Fibroblast of the aortic adventitia (primary cell): ENCODE results near the gene BPIFA2. TPM values are rescaled to one million over a fixed set of nuclear protein-coding genes. Genes with fewer than 3 reads are reported as not detected.

Experiments
- DNase-seq: peaks from one replicate; pipeline ENCODE4 v3.0.0-alpha.2; 2010; ENCODE audit warnings: low read depth
- H3K4me3 ChIP-seq: 2 replicates; pipeline ENCODE4 v1.5.1; 2011; ENCODE audit warnings: low read depth, mild to moderate bottlenecking, control low read depth, low read length, moderate library complexity
- total RNA-seq: library from RNA; depleted of rRNA; stranded (reverse); fragments of >200 nt; gene quantifications from 2 replicates; pipeline ENCODE4 v1.2.3, GENCODE V29; 2012; ENCODE audit warnings: low replicate concordance
- TF ChIP-seq, protein P1 (sequence below): IDR thresholded peaks from 2 replicates; pipeline ENCODE4 v1.5.1; 2011; ENCODE audit warnings: mild to moderate bottlenecking, low read length, control low read depth, inconsistent platforms; ENCODE audit not compliant: insufficient read depth

BPIFA2 gene
- total RNA-seq, 1 donor = not detected

DNA sequence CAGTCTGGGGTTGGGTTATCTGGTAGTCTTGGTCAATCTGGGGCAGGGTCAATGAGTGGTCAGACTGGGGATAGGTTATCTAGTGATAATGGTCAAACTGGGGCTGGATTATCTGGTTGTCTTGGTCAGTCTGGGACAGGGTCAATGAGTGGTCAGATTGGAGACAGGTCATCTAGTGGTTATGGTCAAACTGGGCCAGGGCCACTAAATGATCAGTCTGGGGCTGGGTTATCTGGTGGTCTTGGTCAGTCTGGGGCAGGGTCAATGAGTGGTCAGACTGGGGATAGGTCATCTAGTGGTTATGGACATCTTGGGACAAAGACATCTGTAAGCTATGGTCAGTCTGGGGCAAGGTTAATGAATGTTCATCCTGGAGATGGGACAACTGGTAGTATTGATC lies 28.5 kb upstream of the BPIFA2 start:
- no peak for DNase-seq
- H3K4me3 ChIP-seq = no peak overlapping the region
- TF ChIP-seq, protein P1, sequence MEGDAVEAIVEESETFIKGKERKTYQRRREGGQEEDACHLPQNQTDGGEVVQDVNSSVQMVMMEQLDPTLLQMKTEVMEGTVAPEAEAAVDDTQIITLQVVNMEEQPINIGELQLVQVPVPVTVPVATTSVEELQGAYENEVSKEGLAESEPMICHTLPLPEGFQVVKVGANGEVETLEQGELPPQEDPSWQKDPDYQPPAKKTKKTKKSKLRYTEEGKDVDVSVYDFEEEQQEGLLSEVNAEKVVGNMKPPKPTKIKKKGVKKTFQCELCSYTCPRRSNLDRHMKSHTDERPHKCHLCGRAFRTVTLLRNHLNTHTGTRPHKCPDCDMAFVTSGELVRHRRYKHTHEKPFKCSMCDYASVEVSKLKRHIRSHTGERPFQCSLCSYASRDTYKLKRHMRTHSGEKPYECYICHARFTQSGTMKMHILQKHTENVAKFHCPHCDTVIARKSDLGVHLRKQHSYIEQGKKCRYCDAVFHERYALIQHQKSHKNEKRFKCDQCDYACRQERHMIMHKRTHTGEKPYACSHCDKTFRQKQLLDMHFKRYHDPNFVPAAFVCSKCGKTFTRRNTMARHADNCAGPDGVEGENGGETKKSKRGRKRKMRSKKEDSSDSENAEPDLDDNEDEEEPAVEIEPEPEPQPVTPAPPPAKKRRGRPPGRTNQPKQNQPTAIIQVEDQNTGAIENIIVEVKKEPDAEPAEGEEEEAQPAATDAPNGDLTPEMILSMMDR = no peak

DNA sequence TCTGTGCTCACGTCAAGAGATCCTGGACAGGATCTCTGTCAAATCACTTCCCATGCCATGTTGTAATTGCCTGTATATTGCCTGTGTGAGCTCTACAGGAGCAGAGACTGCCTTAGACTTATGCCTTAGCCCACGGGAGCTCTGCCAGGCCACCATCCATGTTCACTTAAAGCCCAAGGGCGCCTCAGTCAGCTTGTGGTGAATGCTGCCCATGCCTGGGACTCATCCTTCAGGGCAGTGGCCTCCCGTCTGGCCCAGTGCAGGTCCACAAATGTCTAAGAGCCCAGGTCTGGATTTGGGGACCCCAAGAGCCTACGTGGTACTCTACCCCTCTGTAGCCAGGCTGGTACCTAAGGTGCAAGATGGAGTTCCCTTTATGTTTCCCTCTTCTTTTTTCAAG lies 22.4 kb upstream of the BPIFA2 start:
- TF ChIP-seq, protein P1 = no peak
- no peak for DNase-seq
- H3K4me3 ChIP-seq = no peak overlapping the region

DNA sequence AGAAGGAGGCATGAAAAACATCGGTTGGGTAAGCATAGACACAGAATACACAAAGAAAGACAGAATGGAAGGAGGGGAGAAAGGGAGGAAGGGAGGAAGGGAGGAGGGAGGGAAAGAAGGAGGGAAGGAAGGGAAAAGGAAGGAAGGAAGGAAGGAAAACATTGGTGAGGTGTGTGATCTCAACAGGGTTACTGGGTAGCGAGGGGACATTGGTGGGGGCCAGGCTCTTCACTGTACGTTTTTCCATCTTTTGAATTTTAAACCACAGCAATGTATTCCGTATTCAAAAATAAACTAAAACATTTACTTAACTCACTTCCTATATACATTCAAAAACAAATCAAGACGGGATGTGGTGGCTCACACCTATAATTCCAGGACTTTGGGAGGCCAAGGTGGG lies 20.7 kb upstream of the BPIFA2 start:
- no peak for DNase-seq
- TF ChIP-seq, protein P1 = no peak
- H3K4me3 ChIP-seq = no peak overlapping the region

DNA sequence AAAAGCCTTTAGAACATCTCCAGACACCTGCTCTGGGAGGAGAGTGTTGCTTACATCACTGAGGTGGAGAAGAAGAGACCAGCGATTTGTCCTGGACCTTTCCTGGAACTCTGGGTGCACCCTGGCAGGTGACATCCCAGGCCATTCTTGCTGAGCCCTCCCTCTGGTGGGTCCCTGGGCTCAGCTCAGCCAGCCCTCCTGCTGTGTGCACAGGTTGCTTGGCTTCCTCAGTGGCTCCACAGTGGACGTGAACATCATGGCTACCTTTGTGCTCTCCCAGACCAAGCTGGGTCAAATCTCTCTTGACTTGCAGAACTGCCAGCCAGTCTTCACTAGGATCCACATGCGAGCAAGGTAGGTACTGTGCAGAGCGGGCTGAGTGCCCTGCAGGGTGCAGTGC lies 19.9 kb upstream of the BPIFA2 start:
- TF ChIP-seq, protein P1 = no peak
- no peak for DNase-seq
- H3K4me3 ChIP-seq = no peak overlapping the region

DNA sequence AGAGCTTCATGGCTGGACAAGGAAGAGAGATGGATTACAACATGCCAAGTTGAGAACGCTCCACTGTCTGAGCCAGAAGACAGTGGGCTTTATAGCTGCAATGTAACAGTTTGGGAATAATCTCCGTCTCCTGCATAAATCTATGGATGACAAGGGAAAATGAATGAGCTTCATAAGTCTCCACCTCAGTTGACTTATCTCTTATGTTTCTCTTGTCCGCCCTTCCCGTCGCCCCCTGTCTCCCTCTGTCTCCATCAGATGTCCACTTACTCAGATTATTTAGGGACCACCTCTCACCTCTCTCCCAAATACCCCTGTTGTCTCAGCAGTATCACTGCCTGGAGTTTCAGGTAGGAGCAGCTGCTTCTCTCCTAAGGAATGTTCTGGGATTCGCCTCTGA lies 13.7 kb upstream of the BPIFA2 start:
- TF ChIP-seq, protein P1 = no peak
- DNase-seq = no peak
- H3K4me3 ChIP-seq = no peak overlapping the region

DNA sequence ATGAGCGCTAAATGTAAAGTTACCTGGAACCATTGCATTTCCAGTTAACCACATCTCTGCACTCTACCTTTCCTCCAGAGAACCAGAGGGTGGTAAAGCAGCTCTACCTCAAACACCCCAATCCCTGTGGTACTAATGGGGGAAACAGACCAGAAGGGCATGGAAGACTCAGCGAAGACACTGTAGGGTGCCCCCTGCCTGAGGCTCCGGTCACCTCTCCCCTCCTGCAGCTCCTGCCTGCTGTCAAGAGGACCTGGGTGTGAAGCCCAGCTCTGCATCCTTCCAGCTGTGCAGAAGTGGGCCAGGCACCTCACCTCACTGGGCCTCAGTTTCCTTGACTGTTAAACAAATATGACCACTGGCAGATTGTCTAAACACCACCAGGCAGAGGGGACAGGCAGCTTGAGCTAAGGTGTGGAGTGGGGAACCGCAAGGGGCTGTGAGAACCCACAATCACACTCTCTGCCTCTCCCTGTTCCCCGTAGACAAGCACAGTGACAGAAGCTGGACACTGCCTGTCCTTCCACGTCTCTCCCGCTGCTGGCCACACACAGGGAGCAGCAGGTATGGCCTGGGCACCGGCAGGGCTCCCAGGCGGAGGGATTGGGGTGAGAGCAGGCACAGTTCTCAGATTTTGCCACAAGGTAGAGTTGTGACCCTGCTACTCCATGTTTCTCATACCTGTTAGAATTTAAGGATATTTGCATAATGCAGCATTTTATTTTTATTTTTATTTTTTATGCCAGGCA lies 9.1 kb upstream of the BPIFA2 start:
- TF ChIP-seq, protein P1 = no peak
- no peak overlapping the region for H3K4me3 ChIP-seq

DNA sequence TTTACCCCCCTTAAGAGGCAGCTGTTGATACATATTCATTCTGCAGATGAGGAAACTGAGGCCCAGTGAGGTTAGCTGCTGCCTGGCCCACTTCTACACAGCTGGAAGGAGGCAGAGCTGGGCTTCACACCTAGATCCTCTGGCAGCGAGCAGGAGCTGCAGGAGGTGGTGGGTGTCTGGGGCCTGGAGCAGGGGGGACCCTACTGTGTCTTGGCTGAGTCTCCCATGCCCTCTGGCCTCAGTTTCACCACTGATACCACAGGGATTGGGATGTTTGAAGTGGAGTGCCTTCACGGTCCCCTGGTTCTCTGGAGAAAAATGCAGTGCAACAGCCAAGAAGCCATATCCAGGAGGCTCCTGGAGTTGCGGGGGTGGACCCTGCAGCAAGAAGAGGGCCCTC lies 8.2 kb upstream of the BPIFA2 start:
- no peak for DNase-seq
- no peak overlapping the region for H3K4me3 ChIP-seq
- TF ChIP-seq, protein P1 = no peak

More for the DNA sequence above, 9.1 kb upstream of the BPIFA2 start:
- DNase-seq = no peak
